ENCODE measurements around the gene SORBS1.
A peak's percentile ranks its signal among the peaks of the same experiment; 100 is the strongest.

SORBS1 gene

GRCh38 chr10:95407546-95407945 is 153.6 kb downstream of the SORBS1 start:
- H3K9me3 Mint-ChIP-seq = no peaks in the 10 kb centered on the region
- H3K27me3 Mint-ChIP-seq (ENCODE audit: low read depth) = peaks cover 2% of the 10 kb centered on the region
- H3K27ac Mint-ChIP-seq = no peak overlapping the region

GRCh38 chr10:95406651-95407280 is 154.4 kb downstream of the SORBS1 start:
- Mint-ChIP-seq H3K27ac (no peak overlapping the region), H3K4me1 (ENCODE audit: low read depth) (no peaks in the 10 kb centered on the region), H3K27me3 (ENCODE audit: low read depth) (peaks cover 2% of the 10 kb centered on the region), H3K9me3 (no peaks in the 10 kb centered on the region), H3K36me3 (ENCODE audit: low read depth) (no peaks in the 10 kb centered on the region), H3K4me3 (no peak overlapping the region)
- no peak for DNase-seq (ENCODE audit: low spot score)

More at GRCh38 chr10:95407546-95407945, 153.6 kb downstream of the SORBS1 start:
- Mint-ChIP-seq H3K4me1 (ENCODE audit: low read depth) (no peaks in the 10 kb centered on the region), H3K36me3 (ENCODE audit: low read depth) (no peaks in the 10 kb centered on the region), H3K4me3 (no peak overlapping the region)
- DNase-seq (ENCODE audit: low spot score) = no peak

GRCh38 chr10:95405655-95406054 is 155.5 kb downstream of the SORBS1 start:
- H3K4me3 Mint-ChIP-seq = no peak overlapping the region
- peaks cover 2% of the 10 kb centered on the region for H3K27me3 Mint-ChIP-seq (ENCODE audit: low read depth)
- no peaks in the 10 kb centered on the region for H3K9me3 Mint-ChIP-seq
- H3K36me3 Mint-ChIP-seq (ENCODE audit: low read depth) = no peaks in the 10 kb centered on the region
- H3K4me1 Mint-ChIP-seq (ENCODE audit: low read depth) = no peaks in the 10 kb centered on the region
- DNase-seq (ENCODE audit: low spot score) = no peak
- no peak overlapping the region for H3K27ac Mint-ChIP-seq

DNA sequence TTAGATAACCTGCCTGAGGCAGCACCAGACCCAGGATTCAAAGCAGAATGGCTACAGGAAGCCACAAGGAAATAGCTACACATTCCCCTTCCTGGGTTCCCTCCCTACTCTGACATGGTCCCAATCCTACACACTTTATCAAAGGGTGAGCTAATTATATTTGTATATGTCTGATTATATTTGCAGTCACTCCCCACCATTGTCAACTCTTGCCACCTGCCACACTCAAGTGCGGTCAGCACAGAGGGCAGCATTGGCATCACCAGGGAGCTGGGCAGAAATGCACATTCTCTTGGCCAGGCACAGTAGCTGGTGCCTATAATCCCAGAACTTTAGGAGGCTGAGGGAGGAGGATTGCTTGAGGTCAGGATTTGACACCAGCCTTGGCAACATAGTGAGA is 156.3 kb downstream of the SORBS1 start:
- no peak overlapping the region for H3K27ac Mint-ChIP-seq
- no peak for DNase-seq (ENCODE audit: low spot score)
- H3K9me3 Mint-ChIP-seq = no peaks in the 10 kb centered on the region
- no peaks in the 10 kb centered on the region for H3K4me1 Mint-ChIP-seq (ENCODE audit: low read depth)
- H3K4me3 Mint-ChIP-seq = no peak overlapping the region
- peaks cover 2% of the 10 kb centered on the region for H3K27me3 Mint-ChIP-seq (ENCODE audit: low read depth)
- H3K36me3 Mint-ChIP-seq (ENCODE audit: low read depth) = no peaks in the 10 kb centered on the region

- Mint-ChIP-seq H3K9me3 (no peaks in the 10 kb centered on the region), H3K4me1 (ENCODE audit: low read depth) (no peaks in the 10 kb centered on the region), H3K27ac (no peak overlapping the region), H3K27me3 (ENCODE audit: low read depth) (no peaks in the 10 kb centered on the region), H3K36me3 (ENCODE audit: low read depth) (no peaks in the 10 kb centered on the region), H3K4me3 (no peak overlapping the region)
- no peak for DNase-seq (ENCODE audit: low spot score)
These were observed 156.7 kb downstream of the SORBS1 start for GRCh38 chr10:95404462-95404858.

DNA sequence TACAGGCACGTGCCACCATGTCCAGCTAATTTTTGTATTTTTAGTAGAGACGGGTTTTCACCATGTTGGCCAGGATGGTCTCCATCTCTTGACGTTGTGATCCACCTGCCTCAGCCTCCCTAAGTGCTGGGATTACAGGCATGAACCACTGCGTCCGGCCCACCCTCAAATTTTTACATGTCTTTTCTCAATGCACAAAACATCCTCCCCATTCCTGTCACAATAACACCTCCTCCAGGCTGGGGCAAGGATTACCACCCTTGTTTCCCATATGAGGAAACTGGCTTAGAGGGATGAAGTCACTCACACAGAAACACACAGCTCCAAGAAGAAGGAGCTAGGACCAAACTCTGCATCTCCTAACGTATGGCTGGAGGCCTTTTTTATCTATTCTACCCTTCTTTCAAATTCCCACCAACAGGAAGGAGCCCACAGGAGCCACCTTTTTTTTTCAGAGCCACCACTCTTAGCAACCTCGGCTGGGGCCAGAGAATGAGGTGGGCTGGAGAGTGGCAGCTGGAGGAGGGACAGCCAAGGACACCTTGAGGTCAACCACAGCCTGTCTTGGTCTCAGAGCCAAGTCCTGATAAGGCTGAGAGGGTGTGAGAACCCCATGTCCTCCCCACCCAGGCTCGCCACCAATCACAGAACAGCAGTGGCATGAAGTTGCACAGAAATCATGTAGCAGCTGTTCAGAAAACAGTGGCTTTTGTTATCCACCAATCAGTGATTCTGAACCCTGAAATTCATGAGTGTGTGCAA is 157.3 kb downstream of the SORBS1 start:
- H3K27ac Mint-ChIP-seq = no peak overlapping the region
- no peaks in the 10 kb centered on the region for H3K36me3 Mint-ChIP-seq (ENCODE audit: low read depth)
- DNase-seq (ENCODE audit: low spot score) = no peak
- no peaks in the 10 kb centered on the region for H3K9me3 Mint-ChIP-seq
- H3K4me1 Mint-ChIP-seq (ENCODE audit: low read depth) = no peaks in the 10 kb centered on the region
- H3K4me3 Mint-ChIP-seq = no peak overlapping the region
- no peaks in the 10 kb centered on the region for H3K27me3 Mint-ChIP-seq (ENCODE audit: low read depth)

GRCh38 chr10:95401704-95402469 is 159.3 kb downstream of the SORBS1 start:
- no peaks in the 10 kb centered on the region for H3K4me1 Mint-ChIP-seq (ENCODE audit: low read depth)
- no peak overlapping the region for H3K27ac Mint-ChIP-seq
- no peaks in the 10 kb centered on the region for H3K27me3 Mint-ChIP-seq (ENCODE audit: low read depth)
- H3K36me3 Mint-ChIP-seq (ENCODE audit: low read depth) = no peaks in the 10 kb centered on the region
- no peaks in the 10 kb centered on the region for H3K9me3 Mint-ChIP-seq
- no peak overlapping the region for H3K4me3 Mint-ChIP-seq
- no peak for DNase-seq (ENCODE audit: low spot score)

DNA sequence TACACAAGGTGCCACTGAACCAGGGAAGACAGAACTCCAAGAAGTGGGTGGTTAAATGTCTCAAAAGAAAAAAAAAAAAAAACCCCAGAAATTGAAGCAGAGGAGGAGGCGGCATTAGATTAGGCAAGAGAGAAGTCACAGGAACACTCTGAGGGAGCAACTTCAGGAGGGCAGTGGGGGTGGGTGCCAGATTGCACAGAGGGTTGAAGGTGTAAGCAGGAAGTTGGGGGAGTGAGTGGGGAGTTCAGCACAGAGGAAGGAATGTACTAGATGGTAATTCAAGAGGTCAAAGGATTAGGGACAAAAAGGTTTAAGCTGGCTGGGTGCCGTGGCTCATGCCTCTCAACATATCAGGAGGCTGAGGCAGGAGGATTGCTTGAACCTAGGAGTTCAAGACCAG is 160.4 kb downstream of the SORBS1 start:
- H3K9me3 Mint-ChIP-seq = no peaks in the 10 kb centered on the region
- no peak for DNase-seq (ENCODE audit: low spot score)
- no peaks in the 10 kb centered on the region for H3K4me1 Mint-ChIP-seq (ENCODE audit: low read depth)
- H3K4me3 Mint-ChIP-seq = no peak overlapping the region
- no peaks in the 10 kb centered on the region for H3K36me3 Mint-ChIP-seq (ENCODE audit: low read depth)
- H3K27ac Mint-ChIP-seq = no peak overlapping the region
- H3K27me3 Mint-ChIP-seq (ENCODE audit: low read depth) = no peaks in the 10 kb centered on the region

- Mint-ChIP-seq H3K4me3 (no peak overlapping the region), H3K4me1 (ENCODE audit: low read depth) (peaks cover 3% of the 10 kb centered on the region), H3K27ac (no peak overlapping the region), H3K9me3 (no peaks in the 10 kb centered on the region), H3K36me3 (ENCODE audit: low read depth) (no peaks in the 10 kb centered on the region), H3K27me3 (ENCODE audit: low read depth) (peaks cover 2% of the 10 kb centered on the region)
- no peak for DNase-seq (ENCODE audit: low spot score)
These were observed 162.0 kb downstream of the SORBS1 start for GRCh38 chr10:95399183-95399582.

DNA sequence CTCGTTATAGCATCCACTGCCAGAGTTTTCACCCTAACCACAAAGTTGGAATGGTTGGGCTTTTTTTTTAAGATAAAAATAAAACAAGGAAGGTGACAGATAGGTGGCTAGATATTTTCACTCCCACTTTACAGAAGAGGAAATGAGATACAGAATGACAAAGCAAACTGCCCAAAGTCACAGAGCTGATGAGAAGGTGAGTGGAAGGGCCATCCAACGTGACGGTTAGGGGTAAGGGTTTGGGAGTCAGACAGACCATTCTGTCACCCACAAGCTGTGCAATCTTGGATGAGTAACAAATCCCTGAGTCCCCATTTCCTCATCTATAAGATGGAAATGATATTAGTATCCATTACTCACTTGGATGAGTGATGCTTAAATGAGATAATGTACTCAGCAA is 163.4 kb downstream of the SORBS1 start:
- peaks cover 2% of the 10 kb centered on the region for H3K27me3 Mint-ChIP-seq (ENCODE audit: low read depth)
- no peak for DNase-seq (ENCODE audit: low spot score)
- peaks cover 9% of the 10 kb centered on the region for H3K4me1 Mint-ChIP-seq (ENCODE audit: low read depth)
- H3K36me3 Mint-ChIP-seq (ENCODE audit: low read depth) = no peaks in the 10 kb centered on the region
- no peaks in the 10 kb centered on the region for H3K9me3 Mint-ChIP-seq
- H3K4me3 Mint-ChIP-seq = no peak overlapping the region
- H3K27ac Mint-ChIP-seq = no peak overlapping the region

- Mint-ChIP-seq H3K4me3 (no peak overlapping the region), H3K4me1 (ENCODE audit: low read depth) (peaks cover 13% of the 10 kb centered on the region), H3K9me3 (no peaks in the 10 kb centered on the region), H3K27ac (no peak overlapping the region), H3K36me3 (ENCODE audit: low read depth) (no peaks in the 10 kb centered on the region), H3K27me3 (ENCODE audit: low read depth) (peaks cover 2% of the 10 kb centered on the region)
- no peak for DNase-seq (ENCODE audit: low spot score)
These were observed 165.2 kb downstream of the SORBS1 start for GRCh38 chr10:95395947-95396449.

DNA sequence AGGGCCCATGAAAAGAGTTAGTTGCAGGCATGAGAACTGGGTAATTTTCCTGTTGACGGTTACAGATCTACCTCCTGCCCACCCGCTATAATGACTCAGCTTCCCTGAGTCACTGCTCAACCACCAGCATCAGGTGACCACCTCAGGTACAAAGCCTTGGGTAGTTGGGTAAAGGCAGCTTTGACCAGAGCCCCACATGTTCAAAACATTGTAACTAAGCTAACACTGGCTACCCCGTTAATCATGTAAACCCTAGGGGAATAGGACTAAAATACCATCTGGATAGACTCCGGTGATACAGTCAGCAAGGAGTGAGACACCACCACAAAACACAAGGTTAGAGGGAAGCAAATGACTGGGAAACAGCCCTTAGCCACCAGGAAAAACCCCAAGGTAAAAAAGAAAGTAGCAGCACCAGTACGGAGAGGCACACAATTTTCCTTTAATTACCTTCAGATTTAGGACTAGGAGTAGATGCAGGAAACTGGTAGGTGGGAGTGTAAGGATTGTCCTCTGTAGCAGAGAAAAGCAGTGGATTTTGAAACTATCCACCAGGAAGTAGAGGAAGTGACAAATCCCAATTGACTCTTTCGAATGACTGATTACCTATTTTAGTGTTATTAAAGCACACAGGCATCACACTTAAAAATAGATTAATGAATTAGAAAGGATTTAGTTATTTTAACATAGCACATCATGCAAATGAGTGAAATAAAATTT is 166.8 kb downstream of the SORBS1 start:
- Mint-ChIP-seq H3K9me3 (no peaks in the 10 kb centered on the region), H3K27ac (no peak overlapping the region), H3K4me1 (ENCODE audit: low read depth) (peaks cover 13% of the 10 kb centered on the region), H3K27me3 (ENCODE audit: low read depth) (peaks cover 5% of the 10 kb centered on the region), H3K36me3 (ENCODE audit: low read depth) (no peaks in the 10 kb centered on the region), H3K4me3 (peak overlapping the region; percentile 21)
- DNase-seq (ENCODE audit: low spot score) = peak; percentile 45

GRCh38 chr10:95392681-95393164 is 168.4 kb downstream of the SORBS1 start:
- Mint-ChIP-seq H3K27ac (no peak overlapping the region), H3K36me3 (ENCODE audit: low read depth) (no peaks in the 10 kb centered on the region), H3K27me3 (ENCODE audit: low read depth) (peaks cover 8% of the 10 kb centered on the region), H3K4me3 (no peak overlapping the region), H3K9me3 (no peaks in the 10 kb centered on the region), H3K4me1 (ENCODE audit: low read depth) (peaks cover 13% of the 10 kb centered on the region)
- no peak for DNase-seq (ENCODE audit: low spot score)

Measured in T-helper 2 cell treated with Interferon-gamma antibody and Interleukin-4, amounts not matched to agents 5 μg/mL and 100 μg/mL, for 36 hours (primary cell).